Activated naive CD4-positive, alpha-beta T cell treated with Interleukin-2 at 50 U/mL for 16 hours (primary cell): ENCODE results near the gene SRPX2.

ENCODE experiments used
- DNase-seq: peaks from one replicate; pipeline ENCODE4 v3.0.0-alpha.2; 2020

SRPX2 gene, protein sequence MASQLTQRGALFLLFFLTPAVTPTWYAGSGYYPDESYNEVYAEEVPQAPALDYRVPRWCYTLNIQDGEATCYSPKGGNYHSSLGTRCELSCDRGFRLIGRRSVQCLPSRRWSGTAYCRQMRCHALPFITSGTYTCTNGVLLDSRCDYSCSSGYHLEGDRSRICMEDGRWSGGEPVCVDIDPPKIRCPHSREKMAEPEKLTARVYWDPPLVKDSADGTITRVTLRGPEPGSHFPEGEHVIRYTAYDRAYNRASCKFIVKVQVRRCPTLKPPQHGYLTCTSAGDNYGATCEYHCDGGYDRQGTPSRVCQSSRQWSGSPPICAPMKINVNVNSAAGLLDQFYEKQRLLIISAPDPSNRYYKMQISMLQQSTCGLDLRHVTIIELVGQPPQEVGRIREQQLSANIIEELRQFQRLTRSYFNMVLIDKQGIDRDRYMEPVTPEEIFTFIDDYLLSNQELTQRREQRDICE

DNA sequence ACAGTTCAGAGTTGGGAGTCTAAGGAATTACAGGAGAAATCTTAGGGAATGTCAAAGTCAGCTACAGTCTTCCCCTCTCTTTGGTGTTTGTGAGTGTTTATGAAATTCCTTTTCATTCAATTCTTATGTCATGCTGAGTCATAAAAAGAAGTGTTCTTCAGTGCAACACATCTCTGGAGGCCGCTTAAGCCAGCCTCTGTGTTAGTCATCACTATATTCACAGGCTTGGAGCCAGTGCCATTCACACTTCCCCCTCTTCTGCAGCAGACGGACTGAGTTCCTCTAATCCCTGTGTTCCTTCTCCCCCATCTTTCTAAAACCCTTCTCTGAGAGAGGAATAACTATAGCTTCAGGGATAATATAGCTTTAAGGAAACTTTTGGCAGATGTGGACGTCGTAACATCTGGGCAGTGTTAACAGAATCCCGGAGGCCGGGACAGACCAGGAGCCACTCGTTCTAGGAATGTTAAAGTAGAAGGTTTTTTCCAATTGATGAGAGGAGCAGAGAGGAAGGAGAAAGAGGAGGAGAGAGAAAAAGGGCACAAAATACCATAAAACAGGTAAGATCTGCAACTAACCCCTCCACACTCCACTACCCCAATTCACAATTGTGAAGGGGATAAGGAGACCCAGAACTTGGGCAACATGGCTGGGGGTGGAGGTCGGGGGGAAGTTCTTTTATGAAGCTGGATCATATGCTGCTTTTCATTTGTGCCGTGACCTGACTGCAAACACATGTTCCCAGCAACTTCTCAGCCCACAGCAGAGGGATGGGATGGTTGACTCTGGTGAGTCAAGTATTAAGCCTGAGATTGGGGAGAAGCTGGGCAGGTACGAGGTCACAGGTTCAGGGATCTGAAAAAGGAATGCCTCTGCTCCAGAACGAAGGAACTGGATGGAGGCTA lies at the start of gene SRPX2:
TSS of gene SRPX2 (plus strand) at position 244 of the 905 bp plus-strand sequence. CDS start 2,124 bp downstream, outside the sequence.
- no peak for DNase-seq

DNA sequence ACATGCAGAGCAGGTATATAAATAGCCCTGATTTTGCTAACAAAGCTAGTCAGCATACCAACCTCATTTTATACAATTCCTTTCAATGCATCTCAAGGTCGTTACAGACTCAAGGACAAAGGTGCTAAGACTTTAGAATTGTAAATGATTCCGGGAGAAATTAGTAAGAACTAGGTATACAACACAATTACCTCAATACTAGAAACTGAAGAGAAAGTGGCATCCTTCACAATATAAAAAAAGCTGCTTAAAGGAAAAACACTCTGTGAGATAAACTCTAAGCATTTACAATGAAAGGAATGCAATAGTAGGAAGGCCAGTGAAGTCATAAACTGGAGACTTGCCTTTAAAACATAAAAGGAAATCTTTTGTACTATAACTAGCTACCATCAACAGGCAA lies 47.4 kb upstream of the SRPX2 start:
- no peak for DNase-seq

- DNase-seq = no peak
Observed at GRCh38 chrX:100599456-100599855, 44.5 kb upstream of the SRPX2 start.

GRCh38 chrX:100600340-100600739 lies 43.7 kb upstream of the SRPX2 start:
- DNase-seq = no peak

DNA sequence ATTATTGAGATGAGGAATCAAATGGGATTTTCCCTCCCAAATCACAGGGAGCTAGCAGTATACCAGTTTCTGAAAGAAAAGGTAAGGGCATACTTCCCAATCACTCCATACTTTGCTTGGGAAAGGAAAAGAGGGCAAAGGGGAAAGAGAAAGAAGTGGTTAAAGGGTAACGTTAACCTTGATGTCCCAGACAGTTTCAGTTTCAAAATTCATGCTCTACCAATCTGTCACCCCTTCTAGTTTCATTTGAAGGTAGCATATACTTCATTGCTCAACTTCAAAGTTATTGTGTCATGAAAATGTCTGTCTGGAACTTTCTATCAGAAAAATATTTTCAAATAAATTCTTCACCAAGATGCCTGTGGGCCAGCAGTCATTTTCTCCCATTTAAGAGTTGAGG lies 43.2 kb upstream of the SRPX2 start:
- no peak for DNase-seq

GRCh38 chrX:100606753-100607152 lies 37.2 kb upstream of the SRPX2 start:
- DNase-seq = no peak

DNA sequence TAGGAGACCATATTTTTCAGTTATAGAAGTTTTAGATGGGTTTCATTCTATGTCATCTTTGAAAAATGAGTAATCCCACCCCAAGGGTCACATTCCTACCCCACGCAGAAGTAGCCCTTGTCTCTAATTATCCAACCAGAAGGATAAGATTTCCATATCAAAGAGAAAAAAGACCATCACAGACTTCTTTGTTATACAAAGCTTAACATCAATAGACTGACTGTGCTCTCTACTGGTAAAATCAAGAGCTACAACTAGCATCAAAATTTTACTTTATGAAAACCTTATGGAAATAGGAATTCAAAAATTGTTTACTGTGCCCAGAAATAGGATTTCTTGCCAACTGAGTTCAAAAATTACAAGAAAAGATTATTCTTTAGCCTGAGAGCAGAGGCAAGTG lies 34.4 kb upstream of the SRPX2 start:
- no peak for DNase-seq

- no peak for DNase-seq
Observed at GRCh38 chrX:100611951-100612350, 32.0 kb upstream of the SRPX2 start.

GRCh38 chrX:100615005-100615404 lies 29.0 kb upstream of the SRPX2 start:
- no peak for DNase-seq

DNA sequence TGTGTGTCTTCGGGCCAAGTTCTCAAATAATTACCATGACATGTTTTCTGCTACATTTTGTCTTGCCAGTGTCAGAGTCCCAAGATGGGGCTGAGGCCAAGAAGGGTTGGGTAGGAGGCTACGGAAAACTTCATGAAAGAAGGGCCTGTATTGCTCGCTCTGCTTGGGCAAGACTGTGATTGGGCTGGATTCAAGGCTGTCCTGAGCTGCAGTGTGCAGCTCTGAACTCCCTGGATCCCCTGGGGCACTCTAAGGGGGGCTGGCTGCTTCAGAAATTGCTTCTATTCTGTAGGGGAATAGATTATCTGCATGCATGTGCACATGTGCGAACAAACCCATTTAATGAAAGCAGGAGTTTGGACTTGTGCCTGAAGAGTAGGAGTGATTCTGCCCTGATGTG lies 21.0 kb upstream of the SRPX2 start:
- DNase-seq = no peak

GRCh38 chrX:100625985-100626491 lies 18.0 kb upstream of the SRPX2 start:
- no peak for DNase-seq

DNA sequence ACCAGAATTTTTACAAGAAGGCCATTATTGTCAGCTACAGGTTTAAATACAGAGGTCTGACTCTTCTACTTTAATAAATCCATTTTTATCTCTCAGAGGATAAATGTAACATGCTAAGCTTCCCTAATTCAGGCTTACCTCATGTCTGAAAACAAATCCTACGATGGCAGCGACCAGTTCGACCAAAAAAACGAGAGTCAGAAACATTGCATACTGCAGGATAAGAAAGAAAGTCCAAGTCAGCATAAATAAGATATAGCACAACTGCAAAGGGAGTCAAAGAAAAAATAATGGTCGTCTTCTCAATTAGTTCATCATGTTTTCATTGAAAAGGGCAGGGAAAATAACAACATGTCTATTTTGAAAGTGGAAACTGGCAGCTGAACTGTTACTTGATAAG lies 9.0 kb upstream of the SRPX2 start:
- no peak for DNase-seq

DNA sequence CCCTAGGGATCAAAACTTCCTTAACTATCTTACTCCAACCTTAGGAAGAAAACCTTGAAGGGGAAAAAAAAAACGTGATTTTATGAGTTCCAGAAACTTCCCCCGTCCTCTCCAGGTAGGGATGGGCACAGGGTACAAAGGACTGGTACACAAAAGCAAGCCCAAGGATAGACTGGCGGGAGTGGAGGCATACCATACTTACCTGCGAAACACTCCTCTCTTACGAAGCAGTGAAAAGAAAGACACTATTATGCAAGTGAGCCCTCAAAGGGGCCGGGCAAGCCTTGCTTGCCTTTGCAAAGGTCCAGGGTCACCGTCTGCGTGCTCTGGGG lies 8.0 kb upstream of the SRPX2 start:
- DNase-seq = no peak

DNA sequence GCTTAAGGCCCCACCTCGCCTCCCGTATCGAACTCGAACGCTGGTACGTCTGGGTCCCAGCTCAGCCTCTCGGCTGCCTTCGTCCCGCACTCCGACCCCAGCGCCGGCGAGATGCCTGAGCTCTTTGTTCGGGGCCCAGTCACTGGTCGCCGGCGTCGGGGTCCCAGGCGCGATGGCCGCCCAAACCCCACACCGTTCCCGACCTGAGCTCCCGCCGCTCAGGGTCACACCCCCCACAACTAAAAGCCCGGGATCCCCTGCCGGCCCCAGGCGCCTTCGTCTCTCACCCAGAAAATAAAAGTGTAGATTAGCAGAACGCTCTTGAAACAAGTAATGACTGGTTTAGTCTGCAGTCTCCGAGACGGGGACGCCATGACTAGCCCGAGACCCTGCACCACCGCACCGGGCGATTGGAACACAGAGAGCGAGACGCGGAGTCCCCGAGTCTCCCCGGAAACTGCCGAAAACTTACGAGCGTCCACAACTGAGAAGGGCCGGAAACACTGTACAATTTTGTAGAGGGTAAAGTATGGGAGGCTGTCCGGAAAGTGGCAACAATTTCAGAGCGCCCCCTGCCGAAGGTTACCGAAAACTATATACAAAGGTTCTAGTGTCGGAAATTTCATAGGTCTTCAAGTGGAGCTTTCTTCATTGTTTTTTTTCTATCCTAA lies 7.5 kb upstream of the SRPX2 start, which contains the start of gene TSPAN6:
TSS of gene TSPAN6 (minus strand) at position 486 of the 671 bp plus-strand sequence. CDS start at position 374, 112 bp downstream.
- peak; percentile 70 for DNase-seq

GRCh38 chrX:100642290-100642689 lies 1.7 kb upstream of the SRPX2 start:
- no peak for DNase-seq

- DNase-seq = no peak
Observed at GRCh38 chrX:100643212-100643611, 787 bp upstream of the SRPX2 start.

DNA sequence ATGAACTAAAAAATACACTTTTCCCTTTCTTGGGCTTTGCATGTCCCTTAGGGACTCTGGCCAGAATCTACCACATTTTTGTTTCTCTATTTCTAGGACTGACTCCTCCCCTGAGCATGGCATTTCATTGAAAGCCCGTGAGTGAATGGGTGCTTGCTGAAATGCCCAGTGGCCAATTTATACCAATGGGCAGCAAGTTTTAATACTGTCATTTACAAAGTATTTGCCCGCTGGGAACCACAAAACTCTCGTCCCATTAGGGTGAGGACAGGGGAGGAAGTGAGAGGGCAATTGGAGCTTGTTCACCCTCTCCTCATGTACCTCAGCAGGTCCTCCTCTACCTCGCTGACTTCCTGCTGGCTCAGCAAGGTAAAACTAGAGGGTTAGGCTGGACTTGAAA lies 1.1 kb downstream of the SRPX2 start:
- no peak for DNase-seq

DNA sequence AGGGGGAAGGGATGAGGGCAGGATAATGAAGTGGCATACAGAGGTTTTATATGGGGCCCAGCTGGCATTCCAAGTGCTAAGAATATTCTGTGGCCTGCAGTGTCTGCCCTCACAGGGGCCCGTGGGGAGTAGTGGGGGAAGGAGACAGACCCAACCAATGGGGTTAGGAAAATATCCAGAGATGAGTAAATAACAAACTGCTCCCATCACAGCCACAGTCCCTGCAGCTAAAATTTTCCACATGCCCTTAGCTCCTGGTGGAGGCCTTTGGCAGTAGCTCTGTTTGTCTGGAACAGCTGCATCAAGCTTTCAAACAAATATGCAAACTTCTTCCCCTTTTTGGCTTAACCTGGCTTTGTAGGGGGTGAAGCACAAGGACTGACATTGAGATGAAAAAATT lies 3.1 kb downstream of the SRPX2 start:
- DNase-seq = no peak

- no peak for DNase-seq
Observed at GRCh38 chrX:100647739-100648138, 3.7 kb downstream of the SRPX2 start.

DNA sequence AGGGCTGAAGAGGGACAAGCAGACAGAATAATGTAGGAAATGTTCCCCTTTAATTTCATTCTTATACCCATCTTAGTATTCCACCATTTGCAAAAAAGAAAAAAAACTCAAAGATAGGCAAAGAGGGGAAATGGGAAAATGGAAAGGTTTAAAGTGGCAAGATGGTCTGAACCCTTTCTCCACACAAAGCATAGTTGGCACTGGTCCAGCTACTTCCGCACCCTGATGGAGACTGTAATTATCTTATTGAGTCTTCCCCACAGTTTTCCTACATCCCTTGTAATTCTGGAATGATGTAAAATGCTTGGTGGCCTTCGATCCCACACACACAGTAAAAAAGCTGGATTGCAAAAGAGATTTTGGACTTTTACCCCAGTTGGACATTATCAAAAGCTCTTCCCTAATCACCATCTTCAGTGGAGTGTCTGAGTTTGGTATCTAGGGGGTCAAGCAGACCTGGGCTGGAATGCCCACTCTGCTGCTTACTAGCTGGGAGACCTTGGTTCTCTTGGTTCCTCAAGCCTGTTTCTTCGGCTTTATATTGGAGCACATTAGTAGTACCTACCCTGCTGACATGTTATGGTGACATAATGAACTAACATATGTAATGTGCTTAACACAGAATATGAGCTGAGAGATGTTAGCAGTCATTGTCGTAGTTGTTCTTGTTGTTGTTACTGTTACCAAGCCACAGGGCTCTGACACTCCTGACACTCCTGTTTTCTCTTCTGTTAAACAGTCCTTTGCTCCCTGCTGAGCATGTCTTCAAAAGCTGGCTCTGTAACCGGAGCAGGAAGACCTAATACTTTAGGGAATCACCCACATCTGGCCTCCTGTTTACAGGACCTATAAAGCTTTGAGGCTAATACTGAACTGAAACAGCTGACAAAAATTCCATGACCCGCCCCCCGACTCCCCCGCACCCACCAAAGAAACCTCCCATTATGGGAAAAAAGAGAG lies 4.7 kb downstream of the SRPX2 start:
- no peak for DNase-seq

GRCh38 chrX:100649550-100650356 lies 5.8 kb downstream of the SRPX2 start:
- DNase-seq = no peak
